ENCODE measurements around the gene LRRC36. TPM values are rescaled to one million over a fixed set of nuclear protein-coding genes. Genes with fewer than 3 reads are reported as not detected.

Gene LRRC36
- total RNA-seq, 2 experiments from 2014 or later: 0.81 to 0.90 TPM

GRCh38 chr16:67424261-67424615 lies 97.6 kb downstream of the LRRC36 start:
- Mint-ChIP-seq H3K9me3 (no peaks in the 10 kb centered on the region), H3K4me3 (no peak overlapping the region), H3K4me1 (ENCODE audit: low read depth) (no peaks in the 10 kb centered on the region), H3K27ac (no peak overlapping the region), H3K36me3 (ENCODE audit: low read depth) (no peaks in the 10 kb centered on the region), H3K27me3 (peaks cover 27% of the 10 kb centered on the region)
- intact Hi-C loops (cut with micrococcal nuclease): no loop called here
- CTCF ChIA-PET: interaction anchor here (1.2 to 5.6 kb wide), 5 partner anchors 7 to 90 kb away, joined by 4 to 94 read pairs (median 25); partner anchors contain the start of gene ZDHHC1
- TF ChIP-seq CTCF (IDR thresholded peaks at IDR 0.05): no peak
- ATAC-seq (no peak), DNase-seq (no peak)
- POLR2A ChIA-PET: interaction anchor here (1.0 to 1.3 kb wide), 2 partner anchors 8 to 22 kb away, joined by 3 read pairs; partner anchors contain the start of gene ZDHHC1

DNA sequence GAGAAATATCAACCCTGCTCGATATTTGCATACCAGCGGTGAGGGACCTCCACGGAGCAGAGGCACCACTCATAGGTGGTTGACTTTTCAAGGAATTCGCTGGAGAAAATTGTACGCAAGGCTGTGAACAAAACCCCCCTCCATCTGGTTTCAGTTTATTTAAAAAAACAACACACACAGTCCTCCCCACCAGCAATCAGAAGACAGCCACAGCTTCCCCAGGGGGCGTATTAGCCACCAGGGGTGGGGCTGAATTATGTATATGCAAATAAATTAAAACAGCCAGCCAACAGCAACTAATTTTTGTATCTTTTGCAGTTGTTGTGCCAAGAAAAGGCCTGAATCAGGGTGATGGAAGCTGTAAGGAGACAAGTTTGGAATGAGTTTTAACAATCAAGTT lies 98.4 kb downstream of the LRRC36 start:
- Mint-ChIP-seq H3K4me1 (ENCODE audit: low read depth) (no peaks in the 10 kb centered on the region), H3K27ac (no peak overlapping the region), H3K4me3 (no peak overlapping the region), H3K9me3 (no peaks in the 10 kb centered on the region), H3K27me3 (peaks cover 27% of the 10 kb centered on the region), H3K36me3 (ENCODE audit: low read depth) (no peaks in the 10 kb centered on the region)
- ChIA-PET POLR2A (interaction anchor here (1.0 to 1.3 kb wide), 2 partner anchors 8 to 21 kb away, joined by 3 read pairs; partner anchors contain the start of gene ZDHHC1), CTCF (interaction anchor here (0.9 to 5.6 kb wide), 4 partner anchors 8 to 42 kb away, joined by 4 to 94 read pairs (median 41); partner anchors contain the start of gene ZDHHC1)
- no peak for DNase-seq
- intact Hi-C loops (cut with micrococcal nuclease): loop anchor here (5.0 kb wide), 1 partner anchor 42 kb away; no protein-coding TSS in a partner anchor
- ATAC-seq: no peak
- TF ChIP-seq CTCF (IDR thresholded peaks at IDR 0.05): no peak

GRCh38 chr16:67425580-67425979 lies 99.0 kb downstream of the LRRC36 start:
- POLR2A ChIA-PET: interaction anchor here (1.3 kb wide), 1 partner anchor 21 kb away, joined by 3 read pairs; no protein-coding TSS in a partner anchor
- no peak for TF ChIP-seq CTCF (IDR thresholded peaks at IDR 0.05)
- no peak overlapping the region for H3K27ac Mint-ChIP-seq
- H3K4me1 Mint-ChIP-seq (ENCODE audit: low read depth): no peaks in the 10 kb centered on the region
- no peak overlapping the region for H3K4me3 Mint-ChIP-seq
- H3K27me3 Mint-ChIP-seq: peaks cover 31% of the 10 kb centered on the region
- intact Hi-C loops (cut with micrococcal nuclease): loop anchor here (5.0 kb wide), 1 partner anchor 42 kb away; no protein-coding TSS in a partner anchor
- no peaks in the 10 kb centered on the region for H3K36me3 Mint-ChIP-seq (ENCODE audit: low read depth)
- H3K9me3 Mint-ChIP-seq: no peaks in the 10 kb centered on the region
- CTCF ChIA-PET: interaction anchor here (0.9 to 5.6 kb wide), 7 partner anchors 9 to 42 kb away, joined by 3 to 94 read pairs (median 17); partner anchors contain the start of genes TPPP3 and ZDHHC1
- DNase-seq (no peak), ATAC-seq (no peak)

DNA sequence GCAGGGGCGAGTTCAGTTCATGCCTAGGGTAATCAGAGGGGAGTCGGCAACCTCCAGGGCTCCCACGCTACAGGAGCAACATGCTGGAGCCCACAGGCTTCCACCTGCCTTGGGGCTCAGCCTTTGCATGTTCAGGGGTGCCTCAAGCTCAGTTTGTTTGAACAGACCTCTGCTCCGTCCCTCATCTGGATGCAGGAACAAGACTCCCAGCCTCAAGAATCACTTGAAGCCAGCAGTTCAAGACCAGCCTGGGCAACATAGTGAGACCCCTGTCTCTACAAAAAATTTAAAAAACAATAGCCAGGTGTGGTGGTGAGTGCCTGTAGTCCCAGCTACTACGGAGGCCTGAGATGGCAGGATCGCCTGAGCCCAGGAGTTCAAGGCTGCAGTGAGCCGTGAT lies 99.4 kb downstream of the LRRC36 start:
- intact Hi-C loops (cut with micrococcal nuclease): loop anchor here (5.0 kb wide), 1 partner anchor 41 kb away; no protein-coding TSS in a partner anchor
- POLR2A ChIA-PET: no interaction called here

More for the DNA sequence above, 99.4 kb downstream of the LRRC36 start:
- no peak for DNase-seq
- CTCF ChIA-PET: interaction anchor here (1.4 to 5.6 kb wide), 7 partner anchors 9 to 95 kb away, joined by 3 to 94 read pairs (median 17); partner anchors contain the start of genes TPPP3 and ZDHHC1
- Mint-ChIP-seq H3K36me3 (ENCODE audit: low read depth) (no peaks in the 10 kb centered on the region), H3K9me3 (no peaks in the 10 kb centered on the region), H3K4me1 (ENCODE audit: low read depth) (no peaks in the 10 kb centered on the region), H3K27ac (no peak overlapping the region), H3K27me3 (peaks cover 31% of the 10 kb centered on the region), H3K4me3 (no peak overlapping the region)
- no peak for TF ChIP-seq CTCF (IDR thresholded peaks at IDR 0.05)
- no peak for ATAC-seq

Measured in activated CD8-positive, alpha-beta T cell treated with anti-CD3 and anti-CD28 coated beads for 36 hours (primary cell).